AG10803 (cell line): ENCODE results near the gene SEZ6.

Experiments used
- DNase-seq: peaks from one replicate; pipeline ENCODE4 v3.0.0; 2010; ENCODE audit warnings: low read depth
- H3K4me3 ChIP-seq: 2 replicates; pipeline ENCODE4 v1.5.1; 2011; ENCODE audit warnings: mild to moderate bottlenecking, low read length, control low read depth
- CTCF ChIP-seq: conservative IDR thresholded peaks from 2 replicates; pipeline ENCODE4 v1.5.1; 2011; ENCODE audit warnings: mild to moderate bottlenecking, low read length, control low read depth, inconsistent platforms

Gene SEZ6

GRCh38 chr17:28992625-28993600 is 12.9 kb downstream of the SEZ6 start:
- no peak for TF ChIP-seq CTCF
- H3K4me3 ChIP-seq, result no peak overlapping the region
- DNase-seq, result no peak

GRCh38 chr17:28992185-28992584 is 13.6 kb downstream of the SEZ6 start:
- TF ChIP-seq CTCF, result no peak
- no peak for DNase-seq
- no peak overlapping the region for H3K4me3 ChIP-seq

DNA sequence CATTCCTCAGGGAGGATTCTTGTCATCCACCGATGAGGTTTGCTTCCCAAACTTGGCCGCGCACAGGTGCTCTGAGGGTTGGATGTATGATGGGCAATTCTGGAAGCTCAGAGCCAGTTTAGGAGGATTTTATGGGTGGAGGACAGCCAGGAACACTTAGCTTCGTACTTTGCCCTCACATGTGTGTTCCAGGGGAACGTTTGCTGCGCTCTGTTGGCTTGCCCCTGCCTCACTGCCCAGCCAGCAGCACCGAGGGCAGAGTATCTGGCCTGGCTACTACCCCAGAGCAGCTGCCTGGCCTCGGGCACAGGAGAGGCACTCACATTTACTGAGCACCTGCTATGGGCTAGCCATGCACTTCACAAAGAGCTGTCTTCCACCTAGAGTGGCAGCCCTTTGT is 14.1 kb downstream of the SEZ6 start:
- TF ChIP-seq CTCF, result no peak
- DNase-seq, result no peak
- no peak overlapping the region for H3K4me3 ChIP-seq

GRCh38 chr17:28989028-28989427 is 16.8 kb downstream of the SEZ6 start:
- no peak for TF ChIP-seq CTCF
- H3K4me3 ChIP-seq, result no peak overlapping the region
- DNase-seq, result no peak

GRCh38 chr17:28988475-28988874 is 17.4 kb downstream of the SEZ6 start:
- no peak for TF ChIP-seq CTCF
- H3K4me3 ChIP-seq, result no peak overlapping the region
- no peak for DNase-seq

DNA sequence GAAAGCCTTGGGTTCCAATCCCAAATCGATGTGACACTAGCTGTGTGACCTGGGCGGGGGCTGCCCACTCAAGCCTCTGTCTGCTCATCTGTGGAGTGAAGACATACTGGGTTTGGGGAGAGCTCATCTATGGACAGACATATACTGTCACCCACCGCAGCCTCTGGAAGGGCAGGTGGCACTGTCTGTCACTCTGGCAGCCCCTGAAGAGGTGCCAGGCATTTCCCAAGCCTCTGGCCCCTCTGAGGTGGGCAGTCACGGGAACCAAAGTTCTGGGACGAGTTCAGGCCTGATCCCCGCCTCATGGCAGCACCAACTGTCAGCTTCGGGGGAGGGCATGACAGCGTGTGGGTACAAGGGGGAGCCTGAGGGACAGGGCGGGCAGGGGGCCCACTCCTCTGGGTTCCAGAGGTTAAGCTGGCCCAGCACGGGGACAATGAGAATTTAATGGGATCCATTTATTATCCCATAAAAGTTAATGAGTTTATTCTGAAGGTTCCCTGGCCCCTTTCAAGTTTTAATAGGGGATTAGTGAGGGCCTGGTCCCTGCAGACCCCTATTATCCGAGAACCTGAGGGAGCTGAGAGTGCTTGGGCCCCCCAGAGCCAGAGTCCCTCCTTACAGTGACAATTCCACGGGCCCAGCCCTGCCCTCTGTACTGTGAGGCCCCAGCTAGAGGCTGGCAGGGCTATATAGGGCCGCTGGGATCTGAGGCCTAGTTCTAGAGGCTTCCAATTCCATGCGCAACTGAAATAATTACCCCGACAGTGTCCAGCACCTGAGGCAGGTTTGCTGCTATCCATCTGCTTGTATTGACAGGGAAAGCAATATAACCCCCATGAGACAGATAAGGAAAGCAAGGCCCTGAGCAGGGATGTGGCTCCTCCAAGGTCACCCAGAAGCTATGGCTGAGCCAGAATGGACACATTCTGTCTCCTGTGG is 18.8 kb downstream of the SEZ6 start:
- no peak overlapping the region for H3K4me3 ChIP-seq
- no peak for TF ChIP-seq CTCF
- DNase-seq, result no peak
